SK-N-SH treated with all-trans-retinoic acid at 6 μM for 48 hours (cell line): ENCODE results near the gene TRIM31.

Source experiments
- ATAC-seq: fragments of 200-7000 bp; cut with Tn5 transposase; 3 replicates; pipeline ENCODE4 v1.9.1; 2020; ENCODE audit warnings: mild to moderate bottlenecking, moderate library complexity
- ARNTL ChIP-seq: fragments of 450-650 bp; formaldehyde crosslinking; IDR thresholded peaks from 2 replicates; pipeline ENCODE4 v1.5.0; 2020; ENCODE audit warnings: low read depth, mild to moderate bottlenecking, moderate library complexity, borderline replicate concordance
- BACH2 ChIP-seq: fragments of 250-450 bp; sonication (Bioruptor Pico); IDR thresholded peaks from 2 replicates; pipeline ENCODE4 v1.9.0; 2021; ENCODE audit warnings: mild to moderate bottlenecking, borderline replicate concordance
- ESRRG ChIP-seq: fragments of 250-450 bp; sonication (Bioruptor Pico); IDR thresholded peaks from 2 replicates; pipeline ENCODE4 v1.6.1; 2021; ENCODE audit warnings: mild to moderate bottlenecking
- GLIS3 ChIP-seq: fragments of 250-450 bp; sonication (Bioruptor Pico); IDR thresholded peaks from 2 replicates; pipeline ENCODE4 v1.5.0; 2020; ENCODE audit warnings: mild to moderate bottlenecking, moderate library complexity
- ISL1 ChIP-seq: fragments of 250-450 bp; sonication (Bioruptor Pico); IDR thresholded peaks from 2 replicates; pipeline ENCODE4 v2.1.2; 2022; ENCODE audit warnings: mild to moderate bottlenecking, moderate library complexity
- OSR1 ChIP-seq: fragments of 250-450 bp; sonication (Bioruptor Pico); IDR thresholded peaks from 2 replicates; pipeline ENCODE4 v1.8.0; 2022; ENCODE audit warnings: moderate library complexity, mild to moderate bottlenecking, inconsistent platforms
- PPARA ChIP-seq: fragments of 250-450 bp; sonication (Bioruptor Pico); IDR thresholded peaks from 2 replicates; pipeline ENCODE4 v1.5.0; 2020; ENCODE audit warnings: mild to moderate bottlenecking, borderline replicate concordance
- SNAI2 ChIP-seq: fragments of 250-450 bp; sonication (Bioruptor Pico); IDR thresholded peaks from 2 replicates; pipeline ENCODE4 v1.5.0; 2020; ENCODE audit warnings: mild to moderate bottlenecking, moderate library complexity
- TCF4 ChIP-seq: fragments of 250-450 bp; sonication (Bioruptor Pico); IDR thresholded peaks from 2 replicates; pipeline ENCODE4 v1.8.0; 2021; ENCODE audit warnings: mild to moderate bottlenecking, moderate library complexity, borderline replicate concordance
- TSHZ2 ChIP-seq: fragments of 250-450 bp; sonication (Bioruptor Pico); IDR thresholded peaks from 2 replicates; pipeline ENCODE4 v1.5.0; 2020; ENCODE audit warnings: mild to moderate bottlenecking, moderate library complexity
- ZC3H10 ChIP-seq: fragments of 250-450 bp; sonication (Bioruptor Pico); IDR thresholded peaks from 2 replicates; pipeline ENCODE4 v1.5.1; 2021; ENCODE audit warnings: mild to moderate bottlenecking, moderate library complexity
- ZFP30 ChIP-seq: fragments of 450-650 bp; formaldehyde crosslinking; IDR thresholded peaks from 2 replicates; pipeline ENCODE4 v1.5.0; 2022; ENCODE audit warnings: mild to moderate bottlenecking, moderate library complexity
- ZNF565 ChIP-seq: fragments of 450-650 bp; formaldehyde crosslinking; conservative IDR thresholded peaks from 2 replicates; pipeline ENCODE4 v1.5.0; 2020; ENCODE audit warnings: low read depth, mild to moderate bottlenecking, moderate library complexity
- ZNF70 ChIP-seq: fragments of 450-650 bp; formaldehyde crosslinking; IDR thresholded peaks from 2 replicates; pipeline ENCODE4 v1.5.0; 2020; ENCODE audit warnings: mild to moderate bottlenecking, moderate library complexity
- ZNF8 ChIP-seq: fragments of 450-650 bp; formaldehyde crosslinking; IDR thresholded peaks from 2 replicates; pipeline ENCODE4 v1.5.0; 2020; ENCODE audit warnings: mild to moderate bottlenecking, moderate library complexity
- TF ChIP-seq, protein P1 (sequence below): fragments of 250-450 bp; sonication (Bioruptor Pico); IDR thresholded peaks from 2 replicates; pipeline ENCODE4 v1.5.1; 2020; ENCODE audit warnings: low read depth, mild to moderate bottlenecking, moderate library complexity
- TF ChIP-seq, protein P2 (sequence below): fragments of 250-450 bp; sonication (Bioruptor Pico); IDR thresholded peaks from 2 replicates; pipeline ENCODE4 v1.5.1; 2021; ENCODE audit warnings: mild to moderate bottlenecking, moderate library complexity
- TF ChIP-seq, protein P3 (sequence below): fragments of 250-450 bp; sonication (Bioruptor Pico); IDR thresholded peaks from 2 replicates; pipeline ENCODE4 v1.8.0; 2020; ENCODE audit warnings: mild to moderate bottlenecking, moderate library complexity, borderline replicate concordance
- TF ChIP-seq, protein P4 (sequence below): fragments of 250-450 bp; sonication (Bioruptor Pico); IDR thresholded peaks from 2 replicates; pipeline ENCODE4 v1.8.0; 2021; ENCODE audit warnings: low read depth, mild to moderate bottlenecking, moderate library complexity, borderline replicate concordance

TRIM31 gene

GRCh38 chr6:30152016-30152673 is 39.3 kb upstream of the TRIM31 start:
- no peak for ATAC-seq
- TF ChIP-seq PPARA = no peak
- TF ChIP-seq ZC3H10 (CRISPR knock-in tag) = no peak
- TF ChIP-seq OSR1 (CRISPR knock-in tag) = no peak
- TF ChIP-seq SNAI2 (CRISPR knock-in tag) = no peak
- no peak for TF ChIP-seq ESRRG (CRISPR knock-in tag)
- no peak for TF ChIP-seq BACH2 (CRISPR knock-in tag)
- no peak for TF ChIP-seq TCF4
- TF ChIP-seq, protein P1, sequence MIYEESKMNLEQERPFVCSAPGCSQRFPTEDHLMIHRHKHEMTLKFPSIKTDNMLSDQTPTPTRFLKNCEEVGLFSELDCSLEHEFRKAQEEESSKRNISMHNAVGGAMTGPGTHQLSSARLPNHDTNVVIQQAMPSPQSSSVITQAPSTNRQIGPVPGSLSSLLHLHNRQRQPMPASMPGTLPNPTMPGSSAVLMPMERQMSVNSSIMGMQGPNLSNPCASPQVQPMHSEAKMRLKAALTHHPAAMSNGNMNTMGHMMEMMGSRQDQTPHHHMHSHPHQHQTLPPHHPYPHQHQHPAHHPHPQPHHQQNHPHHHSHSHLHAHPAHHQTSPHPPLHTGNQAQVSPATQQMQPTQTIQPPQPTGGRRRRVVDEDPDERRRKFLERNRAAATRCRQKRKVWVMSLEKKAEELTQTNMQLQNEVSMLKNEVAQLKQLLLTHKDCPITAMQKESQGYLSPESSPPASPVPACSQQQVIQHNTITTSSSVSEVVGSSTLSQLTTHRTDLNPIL (CRISPR knock-in tag) = no peak
- no peak for TF ChIP-seq ARNTL (CRISPR knock-in tag)
- TF ChIP-seq ZNF70 = no peak
- TF ChIP-seq TSHZ2 (CRISPR knock-in tag) = no peak
- no peak for TF ChIP-seq ZNF8 (CRISPR knock-in tag)
- TF ChIP-seq, protein P2, sequence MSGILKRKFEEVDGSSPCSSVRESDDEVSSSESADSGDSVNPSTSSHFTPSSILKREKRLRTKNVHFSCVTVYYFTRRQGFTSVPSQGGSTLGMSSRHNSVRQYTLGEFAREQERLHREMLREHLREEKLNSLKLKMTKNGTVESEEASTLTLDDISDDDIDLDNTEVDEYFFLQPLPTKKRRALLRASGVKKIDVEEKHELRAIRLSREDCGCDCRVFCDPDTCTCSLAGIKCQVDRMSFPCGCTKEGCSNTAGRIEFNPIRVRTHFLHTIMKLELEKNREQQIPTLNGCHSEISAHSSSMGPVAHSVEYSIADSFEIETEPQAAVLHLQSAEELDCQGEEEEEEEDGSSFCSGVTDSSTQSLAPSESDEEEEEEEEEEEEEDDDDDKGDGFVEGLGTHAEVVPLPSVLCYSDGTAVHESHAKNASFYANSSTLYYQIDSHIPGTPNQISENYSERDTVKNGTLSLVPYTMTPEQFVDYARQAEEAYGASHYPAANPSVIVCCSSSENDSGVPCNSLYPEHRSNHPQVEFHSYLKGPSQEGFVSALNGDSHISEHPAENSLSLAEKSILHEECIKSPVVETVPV (CRISPR knock-in tag) = no peak
- TF ChIP-seq, protein P3, sequence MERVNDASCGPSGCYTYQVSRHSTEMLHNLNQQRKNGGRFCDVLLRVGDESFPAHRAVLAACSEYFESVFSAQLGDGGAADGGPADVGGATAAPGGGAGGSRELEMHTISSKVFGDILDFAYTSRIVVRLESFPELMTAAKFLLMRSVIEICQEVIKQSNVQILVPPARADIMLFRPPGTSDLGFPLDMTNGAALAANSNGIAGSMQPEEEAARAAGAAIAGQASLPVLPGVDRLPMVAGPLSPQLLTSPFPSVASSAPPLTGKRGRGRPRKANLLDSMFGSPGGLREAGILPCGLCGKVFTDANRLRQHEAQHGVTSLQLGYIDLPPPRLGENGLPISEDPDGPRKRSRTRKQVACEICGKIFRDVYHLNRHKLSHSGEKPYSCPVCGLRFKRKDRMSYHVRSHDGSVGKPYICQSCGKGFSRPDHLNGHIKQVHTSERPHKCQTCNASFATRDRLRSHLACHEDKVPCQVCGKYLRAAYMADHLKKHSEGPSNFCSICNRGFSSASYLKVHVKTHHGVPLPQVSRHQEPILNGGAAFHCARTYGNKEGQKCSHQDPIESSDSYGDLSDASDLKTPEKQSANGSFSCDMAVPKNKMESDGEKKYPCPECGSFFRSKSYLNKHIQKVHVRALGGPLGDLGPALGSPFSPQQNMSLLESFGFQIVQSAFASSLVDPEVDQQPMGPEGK (CRISPR knock-in tag) = no peak

- TF ChIP-seq GLIS3 (CRISPR knock-in tag) = no peak
- ATAC-seq = no peak
These were observed 38.7 kb upstream of the TRIM31 start for GRCh38 chr6:30151580-30151979.

DNA sequence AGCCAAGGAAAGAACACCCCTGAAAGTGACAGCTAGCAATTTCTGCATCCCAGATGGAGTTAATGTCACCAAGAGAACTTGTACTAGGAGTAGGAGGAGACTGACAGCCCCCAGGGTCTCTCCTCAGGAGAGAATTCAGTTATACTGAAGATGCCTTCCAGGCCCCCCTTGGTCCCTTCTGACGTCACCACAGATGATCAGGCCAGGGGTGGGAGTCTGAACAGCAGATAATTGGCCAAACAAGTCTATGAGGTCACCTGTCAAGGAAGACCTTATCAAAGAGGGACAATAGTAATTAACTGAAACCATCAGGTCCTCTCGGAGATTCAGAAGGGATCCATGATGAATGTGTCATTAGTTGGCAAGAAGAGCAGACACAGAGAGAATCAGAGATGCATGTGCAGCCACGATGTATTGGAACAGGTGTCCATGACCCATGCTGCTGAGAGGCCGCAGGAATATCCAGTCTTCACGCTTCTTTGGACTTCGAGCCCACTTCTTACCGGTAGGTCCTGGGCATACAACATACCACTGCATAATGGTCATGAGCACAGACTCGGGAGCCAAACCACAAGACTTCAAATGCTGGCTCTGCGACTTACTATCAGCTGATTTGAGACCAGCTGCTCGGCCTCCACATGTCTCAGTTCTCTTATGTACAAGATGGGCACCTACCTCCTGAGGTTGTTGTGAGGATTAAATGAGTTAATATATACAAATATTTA is 37.9 kb upstream of the TRIM31 start:
- no peak for ATAC-seq
- TF ChIP-seq ZC3H10 (CRISPR knock-in tag) = no peak
- TF ChIP-seq, protein P4, sequence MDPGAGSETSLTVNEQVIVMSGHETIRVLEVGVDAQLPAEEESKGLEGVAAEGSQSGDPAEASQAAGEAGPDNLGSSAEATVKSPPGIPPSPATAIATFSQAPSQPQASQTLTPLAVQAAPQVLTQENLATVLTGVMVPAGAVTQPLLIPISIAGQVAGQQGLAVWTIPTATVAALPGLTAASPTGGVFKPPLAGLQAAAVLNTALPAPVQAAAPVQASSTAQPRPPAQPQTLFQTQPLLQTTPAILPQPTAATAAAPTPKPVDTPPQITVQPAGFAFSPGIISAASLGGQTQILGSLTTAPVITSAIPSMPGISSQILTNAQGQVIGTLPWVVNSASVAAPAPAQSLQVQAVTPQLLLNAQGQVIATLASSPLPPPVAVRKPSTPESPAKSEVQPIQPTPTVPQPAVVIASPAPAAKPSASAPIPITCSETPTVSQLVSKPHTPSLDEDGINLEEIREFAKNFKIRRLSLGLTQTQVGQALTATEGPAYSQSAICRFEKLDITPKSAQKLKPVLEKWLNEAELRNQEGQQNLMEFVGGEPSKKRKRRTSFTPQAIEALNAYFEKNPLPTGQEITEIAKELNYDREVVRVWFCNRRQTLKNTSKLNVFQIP = no peak
- no peak for TF ChIP-seq TSHZ2 (CRISPR knock-in tag)
- TF ChIP-seq GLIS3 (CRISPR knock-in tag) = no peak
- TF ChIP-seq, protein P3 (CRISPR knock-in tag) = no peak
- TF ChIP-seq, protein P2 (CRISPR knock-in tag) = no peak
- TF ChIP-seq ZNF565 (CRISPR knock-in tag) = no peak
- no peak for TF ChIP-seq ARNTL (CRISPR knock-in tag)
- no peak for TF ChIP-seq PPARA
- no peak for TF ChIP-seq ISL1 (CRISPR knock-in tag)
- TF ChIP-seq TCF4 = no peak
- TF ChIP-seq OSR1 (CRISPR knock-in tag) = no peak
- no peak for TF ChIP-seq ZNF70
- TF ChIP-seq ZFP30 (CRISPR knock-in tag) = no peak
- TF ChIP-seq BACH2 (CRISPR knock-in tag) = no peak
- no peak for TF ChIP-seq ESRRG (CRISPR knock-in tag)
- no peak for TF ChIP-seq ZNF8 (CRISPR knock-in tag)
